GM06990 (cell line): ENCODE measurements around the gene UBE2F.
"Not testable (repeated sequence)": the region's sequence is repeated elsewhere in the genome, so short reads cannot be mapped to it uniquely, and the experiment has no call there.

Source experiments
- DNase-seq: peaks from one replicate; pipeline ENCODE4 v3.0.0-alpha.2; 2011; ENCODE audit not compliant: insufficient read length; ENCODE audit errors: extremely low read depth
- H3K27me3 ChIP-seq: replicated peaks from 2 replicates; pipeline ENCODE4 v1.6.0; 2011; ENCODE audit warnings: low read length; ENCODE audit not compliant: control insufficient read depth, insufficient read depth
- H3K36me3 ChIP-seq: 2 replicates; pipeline ENCODE4 v1.5.1; 2011; ENCODE audit warnings: low read length; ENCODE audit not compliant: control insufficient read depth, insufficient read depth
- H3K4me3 ChIP-seq: replicated peaks from 2 replicates; pipeline ENCODE4 v1.5.1; 2011; ENCODE audit warnings: low read depth, mild to moderate bottlenecking, control low read depth, low read length
- TF ChIP-seq, protein P1 (sequence below): IDR thresholded peaks from 2 replicates; pipeline ENCODE4 v1.5.1; 2011; ENCODE audit warnings: low read length, control low read depth, mild to moderate bottlenecking, inconsistent platforms; ENCODE audit not compliant: insufficient read depth, poor library complexity, severe bottlenecking

The UBE2F gene

GRCh38 chr2:238029853-238030252 is 63.0 kb downstream of the UBE2F start:
- no peaks in the 10 kb centered on the region for H3K27me3 ChIP-seq
- H3K4me3 ChIP-seq, result no peak overlapping the region
- H3K36me3 ChIP-seq, result peaks cover 12% of the 10 kb centered on the region
- no peak for DNase-seq
- TF ChIP-seq, protein P1, sequence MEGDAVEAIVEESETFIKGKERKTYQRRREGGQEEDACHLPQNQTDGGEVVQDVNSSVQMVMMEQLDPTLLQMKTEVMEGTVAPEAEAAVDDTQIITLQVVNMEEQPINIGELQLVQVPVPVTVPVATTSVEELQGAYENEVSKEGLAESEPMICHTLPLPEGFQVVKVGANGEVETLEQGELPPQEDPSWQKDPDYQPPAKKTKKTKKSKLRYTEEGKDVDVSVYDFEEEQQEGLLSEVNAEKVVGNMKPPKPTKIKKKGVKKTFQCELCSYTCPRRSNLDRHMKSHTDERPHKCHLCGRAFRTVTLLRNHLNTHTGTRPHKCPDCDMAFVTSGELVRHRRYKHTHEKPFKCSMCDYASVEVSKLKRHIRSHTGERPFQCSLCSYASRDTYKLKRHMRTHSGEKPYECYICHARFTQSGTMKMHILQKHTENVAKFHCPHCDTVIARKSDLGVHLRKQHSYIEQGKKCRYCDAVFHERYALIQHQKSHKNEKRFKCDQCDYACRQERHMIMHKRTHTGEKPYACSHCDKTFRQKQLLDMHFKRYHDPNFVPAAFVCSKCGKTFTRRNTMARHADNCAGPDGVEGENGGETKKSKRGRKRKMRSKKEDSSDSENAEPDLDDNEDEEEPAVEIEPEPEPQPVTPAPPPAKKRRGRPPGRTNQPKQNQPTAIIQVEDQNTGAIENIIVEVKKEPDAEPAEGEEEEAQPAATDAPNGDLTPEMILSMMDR, result no peak

- Histone ChIP-seq H3K36me3 (peaks cover 13% of the 10 kb centered on the region), H3K4me3 (no peak overlapping the region), H3K27me3 (no peaks in the 10 kb centered on the region)
- no peak for DNase-seq
- TF ChIP-seq, protein P1, result no peak
Observed at GRCh38 chr2:238030422-238031155, 63.8 kb downstream of the UBE2F start.

DNA sequence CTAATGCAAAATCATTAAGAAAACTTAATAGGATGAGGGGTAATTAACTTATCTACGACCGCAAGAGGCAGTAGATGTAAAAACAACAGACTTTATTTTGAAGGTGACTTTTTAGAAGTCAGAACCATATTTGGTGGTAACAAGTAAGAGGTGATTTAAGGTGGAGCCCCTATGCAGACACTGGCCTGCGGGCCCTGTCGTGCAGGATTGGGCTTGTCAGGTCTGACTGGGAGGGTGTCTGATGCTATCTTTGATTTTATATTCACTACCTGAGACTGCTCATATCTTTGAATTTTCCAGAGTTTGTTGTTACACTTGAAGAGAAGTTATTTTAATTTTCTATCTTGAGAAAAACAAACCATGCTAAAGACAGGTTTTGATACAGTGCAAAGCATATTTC is 64.9 kb downstream of the UBE2F start:
- Histone ChIP-seq H3K36me3 (peaks cover 13% of the 10 kb centered on the region), H3K4me3 (no peak overlapping the region), H3K27me3 (no peaks in the 10 kb centered on the region)
- DNase-seq, result no peak
- TF ChIP-seq, protein P1, result no peak

DNA sequence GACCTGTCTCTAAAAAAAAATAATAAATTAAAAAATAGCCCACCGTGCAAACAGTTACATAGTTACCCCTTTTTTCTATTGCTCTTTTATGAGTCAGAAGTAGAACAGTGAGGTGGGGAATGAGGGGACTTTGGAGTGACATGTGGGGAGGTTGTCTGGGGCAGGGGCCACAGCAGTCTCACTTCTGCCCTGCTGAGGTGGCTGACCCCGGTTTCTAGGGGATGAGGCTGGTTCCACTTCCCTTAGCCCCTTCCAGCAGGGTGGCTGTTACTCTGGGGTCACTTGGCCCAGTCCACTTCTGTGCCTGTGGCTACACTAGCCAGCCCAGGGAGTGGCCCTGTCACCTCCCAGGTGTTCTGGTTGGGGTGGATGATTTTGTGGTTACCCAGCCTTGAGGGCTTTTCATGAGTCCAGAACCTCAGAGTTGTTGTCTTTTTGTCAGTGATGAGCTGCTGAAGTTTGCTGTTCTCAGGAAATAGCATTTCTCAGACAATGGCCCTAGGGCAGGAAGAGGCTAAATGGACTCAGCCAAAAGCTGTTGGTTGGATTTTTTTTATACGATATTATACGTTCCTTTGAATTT is 66.0 kb downstream of the UBE2F start:
- no peaks in the 10 kb centered on the region for H3K27me3 ChIP-seq
- TF ChIP-seq, protein P1, result no peak
- peaks cover 14% of the 10 kb centered on the region for H3K36me3 ChIP-seq
- DNase-seq, result peak; percentile 23
- no peak overlapping the region for H3K4me3 ChIP-seq

DNA sequence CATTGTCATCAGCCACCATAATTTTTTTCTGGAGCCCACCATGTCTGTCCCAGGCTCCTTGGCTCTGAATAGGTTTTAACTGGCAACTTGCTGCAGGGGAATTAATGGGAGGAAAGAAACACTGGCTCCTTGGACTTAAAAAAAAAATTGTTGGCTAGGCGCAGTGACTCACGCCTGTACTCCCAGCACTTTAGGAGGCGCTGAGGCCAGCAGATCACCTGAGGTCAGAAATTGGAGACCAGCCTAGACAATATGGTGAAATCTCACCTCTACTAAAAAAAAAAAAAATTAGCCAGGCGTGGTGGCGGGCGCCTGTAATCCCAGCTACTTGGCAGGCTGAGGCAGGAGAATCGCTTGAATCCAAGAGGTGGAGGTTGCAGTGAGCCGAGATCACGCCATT is 67.2 kb downstream of the UBE2F start:
- peaks cover 17% of the 10 kb centered on the region for H3K36me3 ChIP-seq
- DNase-seq, H3K4me3 ChIP-seq, H3K27me3 ChIP-seq: not testable (repeated sequence)

DNA sequence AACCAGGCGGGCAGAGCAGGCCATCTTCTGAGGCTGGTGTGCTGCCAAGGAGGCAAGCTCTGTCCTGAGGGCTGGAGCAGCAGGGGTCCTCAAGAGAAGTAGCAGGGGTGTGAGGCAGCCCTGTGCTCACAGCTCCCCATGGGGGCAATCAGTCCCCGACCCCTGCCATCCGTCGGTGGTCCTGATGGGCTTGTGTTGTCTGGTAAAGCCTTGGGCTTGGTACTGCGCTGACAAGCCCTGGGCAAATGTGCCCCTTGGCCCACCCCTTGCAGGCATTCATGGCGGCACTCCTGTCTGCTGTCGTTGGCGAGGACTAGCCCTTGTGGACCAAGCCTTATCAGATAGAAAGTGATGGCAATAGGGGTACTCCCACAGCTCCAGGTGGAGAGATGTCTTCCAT is 71.4 kb downstream of the UBE2F start:
- no peaks in the 10 kb centered on the region for H3K27me3 ChIP-seq
- peaks cover 14% of the 10 kb centered on the region for H3K36me3 ChIP-seq
- no peak overlapping the region for H3K4me3 ChIP-seq
- no peak for DNase-seq
- TF ChIP-seq, protein P1, result no peak
